HG03108 (cell line): ENCODE results near the gene ZNF780A.
A peak's percentile ranks its signal among the peaks of the same experiment; 100 is the strongest.
"Not testable (repeated sequence)": the region's sequence is repeated elsewhere in the genome, so short reads cannot be mapped to it uniquely, and the experiment has no call there.

Source experiments
- ATAC-seq: cut with Tn5 transposase; IDR thresholded peaks from one replicate; pipeline ENCODE4 v1.9.1; 2021; ENCODE audit warnings: moderate library complexity; ENCODE audit not compliant: unreplicated experiment

ZNF780A gene

GRCh38 chr19:40088299-40089047 is 2.3 kb downstream of the ZNF780A start:
- ATAC-seq = no peak

GRCh38 chr19:40084948-40085347 is 5.8 kb downstream of the ZNF780A start:
- ATAC-seq = no peak

- ATAC-seq = no peak
Observed at GRCh38 chr19:40081411-40081810, 9.3 kb downstream of the ZNF780A start.

- no peak for ATAC-seq
Observed at GRCh38 chr19:40080289-40080688, 10.5 kb downstream of the ZNF780A start.

- no peak for ATAC-seq
Observed at GRCh38 chr19:40078377-40078776, 12.4 kb downstream of the ZNF780A start.

- no peak for ATAC-seq
Observed at GRCh38 chr19:40070058-40070457, 20.7 kb downstream of the ZNF780A start.

- no peak for ATAC-seq
Observed at GRCh38 chr19:40059624-40060023, 31.1 kb downstream of the ZNF780A start.

GRCh38 chr19:40057166-40057565 is 33.6 kb downstream of the ZNF780A start:
- ATAC-seq = no peak

GRCh38 chr19:40056505-40056904 is 34.2 kb downstream of the ZNF780A start:
- no peak for ATAC-seq

- ATAC-seq = peak; percentile 89
Observed at GRCh38 chr19:40055832-40056504, 34.8 kb downstream of the ZNF780A start, which contains the start of gene ZNF780B. ZNF780B (minus strand) TSS chr19:40056231; CDS start chr19:40050332, 5,899 bp downstream.

- ATAC-seq = no peak
Observed at GRCh38 chr19:40055049-40055448, 35.7 kb downstream of the ZNF780A start.

- no peak for ATAC-seq
Observed at GRCh38 chr19:40054632-40055031, 36.1 kb downstream of the ZNF780A start.

GRCh38 chr19:40053491-40053890 is 37.3 kb downstream of the ZNF780A start:
- ATAC-seq = no peak

- ATAC-seq = not testable (repeated sequence)
Observed at GRCh38 chr19:40041718-40042117, 49.0 kb downstream of the ZNF780A start.

GRCh38 chr19:40038047-40038446 is 52.7 kb downstream of the ZNF780A start:
- not testable (repeated sequence) for ATAC-seq

- no peak for ATAC-seq
Observed at GRCh38 chr19:40035996-40036395, 54.7 kb downstream of the ZNF780A start.

GRCh38 chr19:40033989-40034560 is 56.7 kb downstream of the ZNF780A start:
- no peak for ATAC-seq

GRCh38 chr19:40026597-40026970 is 64.2 kb downstream of the ZNF780A start:
- no peak for ATAC-seq

- no peak for ATAC-seq
Observed at GRCh38 chr19:40025938-40026596, 64.7 kb downstream of the ZNF780A start.

GRCh38 chr19:40023969-40024368 is 66.8 kb downstream of the ZNF780A start:
- no peak for ATAC-seq
